ENCODE measurements around the gene HEXIM1.

- TF ChIP-seq, protein P1, sequence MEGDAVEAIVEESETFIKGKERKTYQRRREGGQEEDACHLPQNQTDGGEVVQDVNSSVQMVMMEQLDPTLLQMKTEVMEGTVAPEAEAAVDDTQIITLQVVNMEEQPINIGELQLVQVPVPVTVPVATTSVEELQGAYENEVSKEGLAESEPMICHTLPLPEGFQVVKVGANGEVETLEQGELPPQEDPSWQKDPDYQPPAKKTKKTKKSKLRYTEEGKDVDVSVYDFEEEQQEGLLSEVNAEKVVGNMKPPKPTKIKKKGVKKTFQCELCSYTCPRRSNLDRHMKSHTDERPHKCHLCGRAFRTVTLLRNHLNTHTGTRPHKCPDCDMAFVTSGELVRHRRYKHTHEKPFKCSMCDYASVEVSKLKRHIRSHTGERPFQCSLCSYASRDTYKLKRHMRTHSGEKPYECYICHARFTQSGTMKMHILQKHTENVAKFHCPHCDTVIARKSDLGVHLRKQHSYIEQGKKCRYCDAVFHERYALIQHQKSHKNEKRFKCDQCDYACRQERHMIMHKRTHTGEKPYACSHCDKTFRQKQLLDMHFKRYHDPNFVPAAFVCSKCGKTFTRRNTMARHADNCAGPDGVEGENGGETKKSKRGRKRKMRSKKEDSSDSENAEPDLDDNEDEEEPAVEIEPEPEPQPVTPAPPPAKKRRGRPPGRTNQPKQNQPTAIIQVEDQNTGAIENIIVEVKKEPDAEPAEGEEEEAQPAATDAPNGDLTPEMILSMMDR (IDR thresholded peaks at IDR 0.05): no peak
- TF ChIP-seq ZFX (IDR thresholded peaks at IDR 0.05; ENCODE audit: borderline replicate concordance): no peak
Observed at GRCh38 chr17:45155483-45155882, 7.2 kb downstream of the HEXIM1 start.

Data from 22Rv1 (cell line).